H1 (cell line): ENCODE measurements around the gene TSHZ2. TPM values are rescaled to one million over a fixed set of nuclear protein-coding genes. Genes with fewer than 3 reads are reported as not detected.

Source experiments
- CTCF ChIA-PET: fragments of 300-600 bp; sonication (Branson Sonifier 250); formaldehyde crosslinking; loops from one replicate; lab custom pipeline; 2021; ENCODE audit not compliant: partially characterized antibody; lab: Charles Lee
- POLR2A ChIA-PET: fragments of 300-600 bp; sonication (Branson Sonifier 250); formaldehyde crosslinking; loops from one replicate; lab custom pipeline; 2021; ENCODE audit warnings: inconsistent platforms; ENCODE audit not compliant: partially characterized antibody; lab: Charles Lee
- DNase-seq, 2 experiments: peaks; one replicate each; pipeline versions ENCODE4 v3.0.0 to v3.0.0-alpha.2; 2010 to 2022; ENCODE audit warnings: low spot score in 2 of 2, low read depth in 1 of 2, mixed read lengths in 1 of 2
- FAIRE-seq: peaks from 2 replicates; lab custom pipeline; 2011; peaks lifted over from hg19 to GRCh38; lab: Jason Lieb, UNC
- H2AFZ ChIP-seq: 2 replicates; pipeline ENCODE4 v1.8.1; 2012; ENCODE audit warnings: low read length, inconsistent platforms
- H2AK5ac ChIP-seq: 2 replicates; pipeline ENCODE4 v1.6.1; 2013; ENCODE audit warnings: low read depth, low read length
- H2BK120ac ChIP-seq: replicated peaks from 2 replicates; pipeline ENCODE3; 2013; ENCODE audit warnings: low read depth, low read length, inconsistent platforms
- H2BK12ac ChIP-seq: 2 replicates; pipeline ENCODE4 v1.6.1; 2013; ENCODE audit warnings: low read depth, low read length
- H2BK15ac ChIP-seq: 2 replicates; pipeline ENCODE4 v1.6.1; 2013; ENCODE audit warnings: low read length
- H2BK20ac ChIP-seq: 2 replicates; pipeline ENCODE4 v1.6.1; 2013; ENCODE audit warnings: low read length
- H2BK5ac ChIP-seq: 2 replicates; pipeline ENCODE4 v1.6.1; 2013; ENCODE audit warnings: low read depth, low read length
- H3K14ac ChIP-seq: 2 replicates; pipeline ENCODE4 v1.6.1; 2013; ENCODE audit warnings: inconsistent platforms; ENCODE audit not compliant: insufficient read length
- H3K18ac ChIP-seq: 2 replicates; pipeline ENCODE4 v1.6.1; 2013; ENCODE audit warnings: low read length; ENCODE audit errors: extremely low read depth
- H3K23ac ChIP-seq: 2 replicates; pipeline ENCODE4 v1.6.1; 2013; ENCODE audit warnings: inconsistent platforms; ENCODE audit not compliant: insufficient read length
- H3K23me2 ChIP-seq: 2 replicates; pipeline ENCODE4 v1.6.1; 2013; ENCODE audit warnings: low read depth, low read length
- H3K27ac ChIP-seq: 2 replicates; pipeline ENCODE4 v1.6.1; 2011; ENCODE audit warnings: low read depth, low read length, inconsistent platforms
- H3K27me3 ChIP-seq, 4 experiments: replicated peaks in 1 of 4; 1 replicate in 1 of 4; 2 replicates in 3 of 4; pipeline versions ENCODE4 v1.6.1 to v1.8.1; 2011 to 2013; ENCODE audit warnings: low read length in 3 of 4, mild to moderate bottlenecking in 3 of 4, inconsistent platforms in 2 of 4, mixed read lengths in 2 of 4, moderate library complexity in 1 of 4; ENCODE audit not compliant: control insufficient read depth in 3 of 4, insufficient read depth in 3 of 4; ENCODE audit errors: extremely low read depth in 1 of 4
- H3K36me3 ChIP-seq, 4 experiments: 2 replicates each; pipeline versions ENCODE4 v1.6.1 to v1.8.1; 2011 to 2013; ENCODE audit warnings: mild to moderate bottlenecking in 4 of 4, low read length in 3 of 4, moderate library complexity in 2 of 4, control low read depth in 1 of 4, inconsistent platforms in 1 of 4; ENCODE audit not compliant: insufficient read depth in 4 of 4, control insufficient read depth in 2 of 4
- H3K4ac ChIP-seq: replicated peaks from 2 replicates; pipeline ENCODE3; 2013; ENCODE audit warnings: low read length, low read depth, mixed read lengths, inconsistent platforms; ENCODE audit not compliant: insufficient read length
- H3K4me1 ChIP-seq, 4 experiments: replicated peaks in 1 of 4; 1 replicate in 1 of 4; 2 replicates in 3 of 4; pipeline versions ENCODE4 v1.6.1 to v1.8.1; 2011 to 2013; ENCODE audit warnings: low read length in 3 of 4, inconsistent platforms in 2 of 4, mixed read lengths in 1 of 4; ENCODE audit not compliant: insufficient read depth in 4 of 4, control insufficient read depth in 3 of 4
- H3K4me2 ChIP-seq, 2 experiments: 2 replicates each; pipeline versions ENCODE4 v1.6.1 to v1.8.1; 2011 to 2013; ENCODE audit warnings: low read depth in 2 of 2, low read length in 2 of 2, control low read depth in 1 of 2, inconsistent platforms in 1 of 2, mild to moderate bottlenecking in 1 of 2; ENCODE audit not compliant: insufficient read depth in 1 of 2
- H3K4me3 ChIP-seq, 4 experiments: fragments of 200-600, 300-600 bp in 1 of 4; sonication (generic), shearing (Covaris generic), sonication (Bioruptor Twin) in 1 of 4; 2 replicates each; pipeline versions ENCODE4 v1.5.1 to v1.8.1; 2011 to 2016; ENCODE audit warnings: low read length in 4 of 4, low read depth in 3 of 4, control low read depth in 2 of 4, inconsistent platforms in 2 of 4, mild to moderate bottlenecking in 2 of 4, mixed read lengths in 1 of 4, moderate library complexity in 1 of 4; ENCODE audit not compliant: insufficient read depth in 2 of 4; ENCODE audit errors: extremely low read depth in 1 of 4
- H3K56ac ChIP-seq: replicated peaks from 2 replicates; pipeline ENCODE3; 2013; ENCODE audit warnings: low read depth, mild to moderate bottlenecking, mixed read lengths, low read length, inconsistent platforms; ENCODE audit not compliant: insufficient read length
- H3K79me1 ChIP-seq: 2 replicates; pipeline ENCODE4 v1.6.1; 2013; ENCODE audit warnings: low read depth, low read length, control low read depth
- H3K79me2 ChIP-seq, 2 experiments: 2 replicates each; pipeline versions ENCODE4 v1.6.1 to v1.8.1; 2012 to 2013; ENCODE audit warnings: low read length in 2 of 2, mild to moderate bottlenecking in 2 of 2, inconsistent platforms in 1 of 2; ENCODE audit not compliant: insufficient read depth in 2 of 2, control insufficient read depth in 1 of 2
- H3K9ac ChIP-seq, 4 experiments: replicated peaks in 1 of 4; 1 replicate in 1 of 4; 2 replicates in 3 of 4; pipeline versions ENCODE4 v1.6.1 to v1.8.1; 2011 to 2013; ENCODE audit warnings: low read depth in 3 of 4, low read length in 3 of 4, control low read depth in 2 of 4, mild to moderate bottlenecking in 2 of 4, moderate library complexity in 2 of 4, inconsistent platforms in 1 of 4; ENCODE audit errors: extremely low read depth in 1 of 4
- H3K9me3 ChIP-seq, 2 experiments: 2 replicates each; pipeline versions ENCODE4 v1.6.1 to v1.8.1; 2012 to 2013; ENCODE audit warnings: mild to moderate bottlenecking in 2 of 2, moderate library complexity in 2 of 2, control low read depth in 1 of 2, inconsistent platforms in 1 of 2, low read depth in 1 of 2, low read length in 1 of 2, mixed read lengths in 1 of 2; ENCODE audit not compliant: insufficient read depth in 2 of 2
- H4K20me1 ChIP-seq, 2 experiments: replicated peaks in 1 of 2; 2 replicates each; pipeline versions ENCODE3 to v1.8.1; 2011 to 2013; ENCODE audit warnings: inconsistent platforms in 2 of 2, low read length in 2 of 2, mild to moderate bottlenecking in 1 of 2; ENCODE audit not compliant: insufficient read depth in 2 of 2, control insufficient read depth in 1 of 2
- H4K5ac ChIP-seq: 2 replicates; pipeline ENCODE4 v1.6.1; 2013; ENCODE audit warnings: low read length, low read depth, mixed read lengths, inconsistent platforms; ENCODE audit not compliant: insufficient read length
- H4K8ac ChIP-seq: 2 replicates; pipeline ENCODE4 v1.8.0; 2013; ENCODE audit warnings: mild to moderate bottlenecking, moderate library complexity, low read length, inconsistent platforms; ENCODE audit not compliant: insufficient read depth; ENCODE audit errors: extremely low read depth
- H4K91ac ChIP-seq: replicated peaks from 2 replicates; pipeline ENCODE3; 2013; ENCODE audit warnings: low read length, mixed read lengths, inconsistent platforms; ENCODE audit not compliant: insufficient read length
- ASH2L ChIP-seq: fragments of 200-600, 300-600 bp; sonication (generic); IDR thresholded peaks from one replicate; pipeline ENCODE4 v1.7.1; 2017; ENCODE audit warnings: low read length
- CBX8 ChIP-seq: fragments of 300-800, 300-1000 bp; sonication (generic); IDR thresholded peaks from 2 replicates; pipeline ENCODE4 v1.7.1; 2016; ENCODE audit warnings: low read depth, low read length, borderline replicate concordance
- EP300 ChIP-seq, 2 experiments: IDR thresholded peaks; 1 replicate in 1 of 2; 2 replicates in 1 of 2; pipeline ENCODE4 v1.6.1; 2011 to 2012; ENCODE audit warnings: low read depth in 2 of 2, low read length in 2 of 2, mild to moderate bottlenecking in 2 of 2, borderline replicate concordance in 1 of 2, inconsistent platforms in 1 of 2, moderate library complexity in 1 of 2
- HDAC2 ChIP-seq, 2 experiments: fragments of 300-600 bp in 1 of 2; sonication (generic) in 1 of 2; IDR thresholded peaks; 2 replicates each; pipeline ENCODE4 v1.6.1; 2011 to 2012; ENCODE audit warnings: low read depth in 2 of 2, low read length in 2 of 2, mild to moderate bottlenecking in 2 of 2, moderate library complexity in 2 of 2, borderline replicate concordance in 1 of 2, inconsistent platforms in 1 of 2
- MAX ChIP-seq: IDR thresholded peaks from 2 replicates; pipeline ENCODE4 v1.6.1; 2012; ENCODE audit warnings: inconsistent platforms
- POU5F1 ChIP-seq: IDR thresholded peaks from 2 replicates; pipeline ENCODE4 v1.6.1; 2011; ENCODE audit warnings: low read depth, mild to moderate bottlenecking, low read length, moderate library complexity
- SP4 ChIP-seq: IDR thresholded peaks from 2 replicates; pipeline ENCODE4 v1.6.1; 2012; ENCODE audit warnings: low read length, inconsistent platforms
- SRF ChIP-seq: IDR thresholded peaks from 2 replicates; pipeline ENCODE4 v1.6.1; 2011; ENCODE audit warnings: mild to moderate bottlenecking, low read depth, low read length, moderate library complexity
- TAF1 ChIP-seq: IDR thresholded peaks from 2 replicates; pipeline ENCODE4 v1.6.1; 2011; ENCODE audit warnings: mild to moderate bottlenecking, low read depth, low read length
- WGBS, 2 experiments: shearing (Covaris generic) in 1 of 2; methylation state at CpG; one replicate each; pipeline versions ENCODE4 v1.1.6 to v1.1.7; 2013 to 2015; ENCODE audit warnings: low lambda C conversion rate in 2 of 2, mixed read lengths in 2 of 2, inconsistent platforms in 1 of 2, low coverage in 1 of 2, missing lambda C conversion rate in 1 of 2; ENCODE audit not compliant: insufficient replicate concordance in 2 of 2, insufficient coverage in 1 of 2, insufficient read length in 1 of 2; ENCODE audit errors: extremely low coverage in 1 of 2, missing lambda C conversion rate in 1 of 2; 5-methylcytosine and 5-hydroxymethylcytosine counted together
- polyA plus RNA-seq, 7 experiments: library from polyadenylated mRNA; depleted of rRNA in 3 of 7; stranded (reverse) in 5 of 7; unstranded in 2 of 7; fragments of >200 nt in 5 of 7; fragments of 200-250 nt in 2 of 7; gene quantifications; 1 replicate in 5 of 7; 2 replicates in 1 of 7; 4 replicates in 1 of 7; pipeline versions ENCODE4 v1.2.1 to v1.2.3, GENCODE V29; 2011 to 2013; ENCODE audit warnings: missing spikeins in 2 of 7, mixed read lengths in 2 of 7
- total RNA-seq: library from RNA; stranded (reverse); fragmentation: NEBNext Ultra II Directional; extraction: Animal tissue kit (Norgen Biotek cat#: 25700); gene quantifications from 2 replicates; pipeline ENCODE4 v1.2.1, GENCODE V29; 2021

TSHZ2 gene
- total and polyA plus RNA-seq, 2 of the 8 experiments (the other 6 are each of a cell fraction or from before 2014, with no cell fraction given) = 0.14 to 0.30 TPM

- Histone ChIP-seq H3K9me3 (no peaks in the 10 kb centered on the region; a peak in 1 of 4 replicates), H3K27me3 (no peaks in the 10 kb centered on the region), H3K4ac (no peak overlapping the region), H4K8ac (no peak overlapping the region), H2BK15ac (no peak overlapping the region), H2BK12ac (no peak overlapping the region), H2AFZ (no peak overlapping the region), H3K56ac (no peak overlapping the region), H3K27ac (no peak overlapping the region), H2BK5ac (no peak overlapping the region), H3K4me1 (peaks cover 1 to 3% (median 2%) of the 10 kb centered on the region in 4 experiments; a peak in 3 of 7 replicates), H2BK120ac (no peak overlapping the region), H3K36me3 (no peaks in the 10 kb centered on the region), H2BK20ac (no peak overlapping the region; the same call in 1 of the 2 replicates), H3K4me2 (no peak overlapping the region), H4K5ac (no peak overlapping the region), H3K23me2 (no peaks in the 10 kb centered on the region), H3K79me1 (no peaks in the 10 kb centered on the region), H3K4me3 (no peak overlapping the region), H4K20me1 (no peaks in the 10 kb centered on the region), H2AK5ac (no peak overlapping the region), H3K18ac (no peak overlapping the region), H3K23ac (no peak overlapping the region), H3K14ac (no peak overlapping the region), H3K79me2 (no peaks in the 10 kb centered on the region), H3K9ac (no peak overlapping the region), H4K91ac (no peak overlapping the region)
- FAIRE-seq = no peak
- ChIA-PET CTCF (no interaction called here), POLR2A (no interaction called here)
- no peak for DNase-seq
- TF ChIP-seq EP300 (IDR thresholded peaks at IDR 0.05; ENCODE audit: borderline replicate concordance in 1 of 2, low read depth in 2 of 2, low read length in 2 of 2) (no peak), SP4 (no peak), CBX8 (no peak), ASH2L (no peak), TAF1 (no peak), MAX (no peak), SRF (no peak), HDAC2 (IDR thresholded peaks at IDR 0.05; ENCODE audit: borderline replicate concordance in 1 of 2, low read depth in 2 of 2, low read length in 2 of 2) (no peak), POU5F1 (no peak)
- 82% methylated on average over 3 of the region's 3 CpGs; no CpG with 5 or more reads in 1 of the 2 experiments for WGBS, 2 experiments
Measured at GRCh38 chr20:53260168-53260567, 288.0 kb downstream of the TSHZ2 start.
